ENCODE data around the gene CYB561.

Gene CYB561

DNA sequence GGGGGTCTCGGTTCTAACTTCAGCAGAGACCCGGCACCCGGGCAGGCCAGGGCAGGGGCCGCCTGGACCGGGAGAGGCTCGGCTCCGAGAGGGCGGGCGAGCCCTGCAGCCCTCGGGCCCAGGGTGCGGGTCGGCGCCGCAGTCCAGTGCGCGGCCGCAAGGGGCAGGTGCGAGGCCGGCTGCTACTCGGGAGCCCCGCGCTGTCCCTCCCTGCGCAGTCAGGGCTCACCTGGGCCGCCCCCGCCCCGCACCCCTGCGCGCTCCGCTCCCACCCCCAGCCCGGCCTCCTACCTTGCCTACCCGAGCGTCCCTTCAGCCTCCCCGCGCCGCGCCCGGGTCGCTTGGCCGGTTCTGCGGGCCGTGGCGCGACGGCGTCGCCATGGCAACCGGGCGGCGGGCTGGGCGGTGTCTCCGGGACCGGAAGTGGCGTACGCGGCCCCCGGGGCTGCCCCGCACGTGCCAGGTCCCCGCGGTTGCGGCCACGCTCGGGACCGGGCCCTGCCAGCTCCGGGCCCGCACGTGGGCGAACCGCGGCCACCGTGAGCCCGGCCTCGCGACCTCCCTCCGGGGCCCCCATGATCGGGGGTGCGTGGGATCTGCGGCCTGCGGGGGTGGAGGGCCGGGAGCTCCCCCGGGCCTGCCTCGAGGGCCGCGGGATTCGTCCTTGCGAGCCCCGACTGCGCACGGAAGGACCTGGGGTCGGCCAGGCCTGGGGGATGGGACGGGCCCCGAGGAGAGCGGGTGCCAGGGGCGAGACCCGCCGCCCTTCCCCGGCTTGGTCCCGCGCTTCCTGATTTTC is at the start of gene CYB561:
TSS of gene CYB561 (minus strand) at position 353 of the 799 bp plus-strand sequence. CDS start 8,759 bp downstream, outside the sequence.
- H3K4me3 ChIP-seq (ENCODE audit: low read depth, low read length): peak within 1 kb of the TSS; percentile 41
- H3K36me3 ChIP-seq (ENCODE audit: control insufficient read depth in 2 of 2, insufficient read depth in 1 of 2, low read length in 2 of 2): no peaks in the 10 kb centered on the region
- 0 out of 2 replicates have a peak, but pooled peaks cover 2% of the 10 kb centered on the region for H3K4me1 ChIP-seq (ENCODE audit: control insufficient read depth, insufficient read depth, low read length)
- peak within 1 kb of the TSS; percentile 48; the same call in 1 of the 2 replicates for H3K27ac ChIP-seq (ENCODE audit: extremely low read depth, low read depth, low read length)
- TF ChIP-seq, protein P1, sequence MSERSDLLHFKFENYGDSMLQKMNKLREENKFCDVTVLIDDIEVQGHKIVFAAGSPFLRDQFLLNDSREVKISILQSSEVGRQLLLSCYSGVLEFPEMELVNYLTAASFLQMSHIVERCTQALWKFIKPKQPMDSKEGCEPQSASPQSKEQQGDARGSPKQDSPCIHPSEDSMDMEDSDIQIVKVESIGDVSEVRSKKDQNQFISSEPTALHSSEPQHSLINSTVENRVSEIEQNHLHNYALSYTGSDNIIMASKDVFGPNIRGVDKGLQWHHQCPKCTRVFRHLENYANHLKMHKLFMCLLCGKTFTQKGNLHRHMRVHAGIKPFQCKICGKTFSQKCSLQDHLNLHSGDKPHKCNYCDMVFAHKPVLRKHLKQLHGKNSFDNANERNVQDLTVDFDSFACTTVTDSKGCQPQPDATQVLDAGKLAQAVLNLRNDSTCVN (tag by site-specific recombination; optimal IDR thresholded peaks at IDR 0.05): peak; percentile 26
- TF ChIP-seq ZNF513 (tag by site-specific recombination; IDR thresholded peaks at IDR 0.05) (no peak), MEIS1 (CRISPR knock-in tag; IDR thresholded peaks at IDR 0.05; ENCODE audit: borderline replicate concordance) (0 out of 2 replicates have a peak, but pooled peaks have one; percentile 1), ZNF629 (tag by site-specific recombination; IDR thresholded peaks at IDR 0.05) (no peak), ZNF585B (tag by site-specific recombination; IDR thresholded peaks at IDR 0.05) (no peak), KLF10 (tag by site-specific recombination; IDR thresholded peaks at IDR 0.05) (peak; percentile 24; the same call in 1 of the 2 replicates), ZNF677 (tag by site-specific recombination; IDR thresholded peaks at IDR 0.05) (0 out of 2 replicates have a peak, but pooled peaks have one; percentile 2), ZNF596 (tag by site-specific recombination; IDR thresholded peaks at IDR 0.05) (0 out of 2 replicates have a peak, but pooled peaks have one; percentile 9), ZNF26 (tag by site-specific recombination; IDR thresholded peaks at IDR 0.05) (no peak), ZNF335 (tag by site-specific recombination; conservative IDR thresholded peaks at IDR 0.05) (peak; percentile 30; the same call in 1 of the 2 replicates), ZSCAN30 (tag by site-specific recombination; IDR thresholded peaks at IDR 0.05) (0 out of 2 replicates have a peak, but pooled peaks have one; percentile 30)
- TF ChIP-seq, protein P2, sequence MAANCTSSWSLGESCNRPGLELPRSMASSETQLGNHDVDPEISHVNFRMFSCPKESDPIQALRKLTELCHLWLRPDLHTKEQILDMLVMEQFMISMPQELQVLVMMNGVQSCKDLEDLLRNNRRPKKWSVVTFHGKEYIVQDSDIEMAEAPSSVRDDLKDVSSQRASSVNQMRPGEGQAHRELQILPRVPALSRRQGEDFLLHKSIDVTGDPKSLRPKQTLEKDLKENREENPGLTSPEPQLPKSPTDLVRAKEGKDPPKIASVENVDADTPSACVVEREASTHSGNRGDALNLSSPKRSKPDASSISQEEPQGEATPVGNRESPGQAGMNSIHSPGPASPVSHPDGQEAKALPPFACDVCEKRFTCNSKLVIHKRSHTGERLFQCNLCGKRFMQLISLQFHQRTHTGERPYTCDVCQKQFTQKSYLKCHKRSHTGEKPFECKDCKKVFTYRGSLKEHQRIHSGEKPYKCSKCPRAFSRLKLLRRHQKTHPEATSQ (tag by site-specific recombination; IDR thresholded peaks at IDR 0.05): no peak
- TF ChIP-seq, protein P3, sequence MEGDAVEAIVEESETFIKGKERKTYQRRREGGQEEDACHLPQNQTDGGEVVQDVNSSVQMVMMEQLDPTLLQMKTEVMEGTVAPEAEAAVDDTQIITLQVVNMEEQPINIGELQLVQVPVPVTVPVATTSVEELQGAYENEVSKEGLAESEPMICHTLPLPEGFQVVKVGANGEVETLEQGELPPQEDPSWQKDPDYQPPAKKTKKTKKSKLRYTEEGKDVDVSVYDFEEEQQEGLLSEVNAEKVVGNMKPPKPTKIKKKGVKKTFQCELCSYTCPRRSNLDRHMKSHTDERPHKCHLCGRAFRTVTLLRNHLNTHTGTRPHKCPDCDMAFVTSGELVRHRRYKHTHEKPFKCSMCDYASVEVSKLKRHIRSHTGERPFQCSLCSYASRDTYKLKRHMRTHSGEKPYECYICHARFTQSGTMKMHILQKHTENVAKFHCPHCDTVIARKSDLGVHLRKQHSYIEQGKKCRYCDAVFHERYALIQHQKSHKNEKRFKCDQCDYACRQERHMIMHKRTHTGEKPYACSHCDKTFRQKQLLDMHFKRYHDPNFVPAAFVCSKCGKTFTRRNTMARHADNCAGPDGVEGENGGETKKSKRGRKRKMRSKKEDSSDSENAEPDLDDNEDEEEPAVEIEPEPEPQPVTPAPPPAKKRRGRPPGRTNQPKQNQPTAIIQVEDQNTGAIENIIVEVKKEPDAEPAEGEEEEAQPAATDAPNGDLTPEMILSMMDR (tag by site-specific recombination; IDR thresholded peaks at IDR 0.05): no peak
- TF ChIP-seq, protein P4, sequence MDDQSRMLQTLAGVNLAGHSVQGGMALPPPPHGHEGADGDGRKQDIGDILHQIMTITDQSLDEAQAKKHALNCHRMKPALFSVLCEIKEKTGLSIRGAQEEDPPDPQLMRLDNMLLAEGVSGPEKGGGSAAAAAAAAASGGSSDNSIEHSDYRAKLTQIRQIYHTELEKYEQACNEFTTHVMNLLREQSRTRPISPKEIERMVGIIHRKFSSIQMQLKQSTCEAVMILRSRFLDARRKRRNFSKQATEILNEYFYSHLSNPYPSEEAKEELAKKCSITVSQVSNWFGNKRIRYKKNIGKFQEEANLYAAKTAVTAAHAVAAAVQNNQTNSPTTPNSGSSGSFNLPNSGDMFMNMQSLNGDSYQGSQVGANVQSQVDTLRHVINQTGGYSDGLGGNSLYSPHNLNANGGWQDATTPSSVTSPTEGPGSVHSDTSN (CRISPR knock-in tag; IDR thresholded peaks at IDR 0.05): peak; percentile 74
- no peaks in the 10 kb centered on the region for H3K9me3 ChIP-seq (ENCODE audit: control insufficient read depth, insufficient read depth, low read depth, low read length)
- ChIA-PET CTCF (interaction anchor here (0.6 to 4.0 kb wide), 6 partner anchors 17 to 857 kb away, joined by 3 to 14 read pairs (median 3); no protein-coding TSS in a partner anchor), POLR2A (interaction anchor here (0.9 kb wide), 1 partner anchor 184 kb away, joined by 3 read pairs; no protein-coding TSS in a partner anchor)
